Stimulated activated CD4-positive, alpha-beta T cell treated with anti-CD3 and anti-CD28 coated beads, Interleukin-15, amount 100 ng/mL, for 48 hours (primary cell): ENCODE results near the gene LY6G6C.

Experiments
- DNase-seq, 2 donors: peaks; one replicate each; pipeline ENCODE4 v3.0.0-alpha.2; 2020; ENCODE audit warnings: low read depth in 2 of 2

Gene LY6G6C

DNA sequence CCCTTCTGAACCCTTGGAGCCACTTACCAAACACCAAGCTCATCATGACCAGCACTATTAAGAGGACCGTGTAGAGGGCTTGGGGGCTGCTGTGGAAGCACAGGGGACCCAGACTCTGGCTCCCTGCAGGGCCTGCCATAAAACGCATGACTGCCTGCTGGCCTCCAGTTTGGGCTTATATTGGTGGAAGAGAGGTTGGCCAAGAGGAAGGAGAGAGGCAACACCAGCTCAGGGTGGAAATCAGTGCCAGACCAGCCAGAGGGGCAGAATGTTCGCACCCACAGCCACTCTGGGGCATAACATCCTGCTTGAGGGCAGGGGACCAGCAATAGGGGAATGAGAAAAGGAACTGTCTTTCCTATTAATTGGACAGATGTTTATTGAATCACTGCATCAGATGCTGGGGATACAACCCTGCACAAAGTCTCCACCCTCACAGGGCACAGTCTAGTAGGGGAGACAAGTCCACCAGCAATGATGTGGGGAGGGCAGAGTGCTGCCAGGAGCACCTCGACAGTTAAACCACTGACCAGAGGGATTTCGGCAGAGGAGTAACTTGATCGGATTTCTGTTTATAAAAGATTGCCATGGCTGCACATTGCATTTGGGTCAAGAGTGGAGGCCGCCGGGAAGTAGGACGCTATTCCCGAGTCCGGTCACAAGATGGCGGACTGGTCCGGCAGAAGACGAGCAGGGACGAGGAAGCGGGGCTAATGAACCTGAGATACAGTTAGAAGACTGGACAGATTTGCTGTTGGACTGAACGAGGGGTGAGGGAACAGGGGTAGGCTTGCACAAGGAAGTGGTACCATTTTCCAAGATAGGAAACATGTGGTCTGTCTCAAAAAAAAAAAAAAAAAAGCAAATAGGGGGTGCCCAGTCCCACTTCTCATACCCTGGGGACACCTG, 41.1 kb downstream of the LY6G6C start, which contains the start of gene LY6G5C:
TSS of gene LY6G5C (minus strand) at position 842 of the 909 bp plus-strand sequence. CDS start at position 148, 694 bp downstream.
- DNase-seq: peak in 1 of 2 donors; percentile 49

DNA sequence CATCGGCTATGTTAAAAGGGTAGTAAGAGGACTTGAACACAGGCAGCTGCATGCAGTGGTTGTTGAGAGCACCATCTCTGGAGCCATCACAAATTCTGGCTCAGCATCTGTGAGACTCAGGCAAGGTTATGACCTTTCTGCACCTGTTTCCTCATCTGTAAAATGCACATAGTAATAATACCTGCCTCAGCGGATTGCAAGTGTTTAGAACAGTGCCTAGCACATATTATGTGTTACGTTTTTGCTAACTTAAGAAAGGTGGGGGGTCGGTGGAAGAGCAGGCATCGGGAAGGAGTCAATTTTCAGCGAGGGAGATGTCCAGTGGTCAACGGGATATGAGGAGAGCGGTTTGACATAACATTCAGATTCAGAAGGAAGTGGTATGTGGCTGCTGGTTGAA, 43.6 kb downstream of the LY6G6C start:
- no peak for DNase-seq

DNA sequence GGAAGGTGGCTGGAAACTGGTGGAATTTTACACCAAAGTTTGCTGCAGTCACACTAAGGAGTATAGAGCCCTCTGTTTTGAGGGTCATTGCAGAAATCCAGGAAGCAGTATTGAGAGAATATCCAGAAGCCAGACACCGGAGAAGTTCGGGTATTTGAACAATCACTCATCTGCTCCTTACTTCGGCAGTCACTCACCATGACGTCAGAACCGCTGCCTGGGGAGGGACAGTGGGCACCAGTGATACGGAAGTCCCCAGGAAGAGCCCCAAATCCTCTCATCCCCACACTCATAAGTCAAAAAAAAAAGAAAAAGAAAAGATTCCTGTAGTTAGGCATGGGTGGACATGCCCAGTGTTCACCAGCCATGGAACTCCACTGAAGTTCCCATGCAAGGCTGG, 44.6 kb downstream of the LY6G6C start:
- DNase-seq: no peak

DNA sequence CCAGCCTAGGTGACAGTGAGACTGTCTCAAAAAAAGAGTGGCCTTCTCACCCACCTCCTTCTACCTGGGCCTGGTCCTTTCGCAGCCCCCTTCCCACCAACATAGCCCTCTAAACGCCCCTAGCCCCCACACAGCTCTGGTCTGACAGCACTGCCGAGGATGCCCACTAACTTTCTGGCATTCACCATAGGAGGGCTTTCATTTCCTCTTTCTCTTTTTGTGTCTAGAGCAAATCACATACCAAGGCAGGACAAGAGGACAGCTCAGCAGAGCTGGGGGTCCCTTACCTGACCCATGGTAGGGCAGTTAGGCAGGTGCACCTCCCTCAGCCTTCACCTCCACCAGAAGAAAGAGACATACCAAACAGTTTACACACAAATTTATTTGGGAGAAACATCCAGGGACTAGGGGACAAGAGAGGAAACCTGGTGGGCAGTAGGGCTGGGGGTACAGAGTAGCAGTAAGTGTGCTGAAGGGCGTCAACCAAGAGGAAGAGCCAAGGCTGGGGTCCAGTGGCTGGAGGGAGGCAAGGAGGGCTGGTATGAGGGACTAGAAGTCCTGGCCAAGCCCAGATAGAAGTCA, 45.1 kb downstream of the LY6G6C start:
- no peak for DNase-seq

DNA sequence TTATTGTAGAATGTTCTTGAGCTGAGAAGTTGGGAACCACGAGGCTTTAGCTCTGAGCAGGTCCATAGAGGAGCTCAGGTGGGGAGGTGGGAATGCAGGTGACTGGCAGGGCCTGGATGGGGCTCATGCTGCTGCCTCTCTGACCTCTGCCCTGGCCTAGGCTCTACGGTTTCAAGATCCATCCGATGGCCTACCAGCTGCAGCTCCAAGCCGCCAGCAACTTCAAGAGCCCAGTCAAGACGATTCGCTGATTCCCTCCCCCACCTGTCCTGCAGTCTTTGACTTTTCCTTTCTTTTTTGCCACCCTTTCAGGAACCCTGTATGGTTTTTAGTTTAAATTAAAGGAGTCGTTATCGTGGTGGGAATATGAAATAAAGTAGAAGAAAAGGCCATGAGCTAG, 51.9 kb downstream of the LY6G6C start, which contains the start of gene LY6G5B:
TSS of gene LY6G5B (plus strand) at position 301 of the 400 bp plus-strand sequence. CDS start 975 bp downstream, outside the sequence.
- no peak for DNase-seq
